Activated naive CD4-positive, alpha-beta T cell treated with anti-CD3 and anti-CD28 coated beads, Interleukin-2, amount 10 ng/mL, durations not matched to agents 7 days and 5 days (primary cell): ENCODE results near the gene TPCN1.
"Not testable (repeated sequence)": the region's sequence is repeated elsewhere in the genome, so short reads cannot be mapped to it uniquely, and the experiment has no call there.

Experiments used
- CTCF ChIA-PET: fragments of 350-600 bp; sonication (Branson Sonifier 250); formaldehyde crosslinking; loops from one replicate; lab custom pipeline; 2021; ENCODE audit warnings: antibody characterized with exemption; lab: Charles Lee
- DNase-seq: peaks from one replicate; pipeline ENCODE4 v3.0.0-alpha.2; 2020
- H3K27ac Mint-ChIP-seq: one replicate; pipeline ENCODE4 v1.8.0; 2021; ENCODE audit warnings: mild to moderate bottlenecking, moderate library complexity, mixed read lengths
- H3K27me3 Mint-ChIP-seq: one replicate; pipeline ENCODE4 v1.8.0; 2021; ENCODE audit warnings: mild to moderate bottlenecking, mixed read lengths
- H3K36me3 Mint-ChIP-seq: one replicate; pipeline ENCODE4 v1.8.0; 2021; ENCODE audit warnings: mixed read lengths
- H3K4me1 Mint-ChIP-seq: one replicate; pipeline ENCODE4 v1.8.0; 2021; ENCODE audit warnings: mixed read lengths
- H3K4me3 Mint-ChIP-seq: one replicate; pipeline ENCODE4 v1.8.0; 2021; ENCODE audit warnings: mild to moderate bottlenecking, moderate library complexity, mixed read lengths
- H3K9me3 Mint-ChIP-seq: one replicate; pipeline ENCODE4 v1.8.0; 2021; ENCODE audit warnings: mixed read lengths

TPCN1 gene

GRCh38 chr12:113202300-113203075 is 18.8 kb upstream of the TPCN1 start:
- DNase-seq: no peak
- no peaks in the 10 kb centered on the region for H3K27me3 Mint-ChIP-seq
- H3K4me3 Mint-ChIP-seq: no peak overlapping the region
- CTCF ChIA-PET: interaction anchor here (1.3 kb wide), 1 partner anchor 223 kb away, joined by 4 read pairs; no protein-coding TSS in a partner anchor
- no peaks in the 10 kb centered on the region for H3K36me3 Mint-ChIP-seq
- peaks cover 22% of the 10 kb centered on the region for H3K4me1 Mint-ChIP-seq
- no peak overlapping the region for H3K27ac Mint-ChIP-seq
- no peaks in the 10 kb centered on the region for H3K9me3 Mint-ChIP-seq

- H3K9me3 Mint-ChIP-seq: no peaks in the 10 kb centered on the region
- CTCF ChIA-PET: no interaction called here
- no peaks in the 10 kb centered on the region for H3K36me3 Mint-ChIP-seq
- no peak for DNase-seq
- no peak overlapping the region for H3K27ac Mint-ChIP-seq
- H3K27me3 Mint-ChIP-seq: no peaks in the 10 kb centered on the region
- H3K4me1 Mint-ChIP-seq: peaks cover 35% of the 10 kb centered on the region
- no peak overlapping the region for H3K4me3 Mint-ChIP-seq
Observed at GRCh38 chr12:113203852-113204760, 17.2 kb upstream of the TPCN1 start.

GRCh38 chr12:113204804-113205203 is 16.5 kb upstream of the TPCN1 start:
- Mint-ChIP-seq H3K36me3 (no peaks in the 10 kb centered on the region), H3K27ac (no peak overlapping the region), H3K9me3 (no peaks in the 10 kb centered on the region), H3K4me1 (peaks cover 42% of the 10 kb centered on the region), H3K27me3 (no peaks in the 10 kb centered on the region), H3K4me3 (no peak overlapping the region)
- no peak for DNase-seq
- CTCF ChIA-PET: interaction anchor here (0.6 kb wide), 1 partner anchor 158 kb away, joined by 3 read pairs; no protein-coding TSS in a partner anchor

- not testable (repeated sequence) for H3K36me3 Mint-ChIP-seq, H3K27ac Mint-ChIP-seq, H3K27me3 Mint-ChIP-seq, H3K4me3 Mint-ChIP-seq, H3K9me3 Mint-ChIP-seq, DNase-seq
- H3K4me1 Mint-ChIP-seq: peaks cover 61% of the 10 kb centered on the region
- CTCF ChIA-PET: interaction anchor here (0.6 to 1.4 kb wide), 4 partner anchors 9 to 65 kb away, joined by 3 to 11 read pairs (median 6); no protein-coding TSS in a partner anchor
Observed at GRCh38 chr12:113206802-113207201, 14.5 kb upstream of the TPCN1 start.

- Mint-ChIP-seq H3K4me1 (peaks cover 63% of the 10 kb centered on the region), H3K27ac (peak overlapping the region; percentile 92), H3K36me3 (peaks cover 2% of the 10 kb centered on the region), H3K9me3 (no peaks in the 10 kb centered on the region), H3K27me3 (no peaks in the 10 kb centered on the region), H3K4me3 (no peak overlapping the region)
- CTCF ChIA-PET: interaction anchor here (0.6 to 2.2 kb wide), 7 partner anchors 10 to 218 kb away, joined by 3 to 11 read pairs (median 5); no protein-coding TSS in a partner anchor
- peak; percentile 45 for DNase-seq
Observed at GRCh38 chr12:113207613-113208040, 13.6 kb upstream of the TPCN1 start.

GRCh38 chr12:113208041-113208934 is 13.0 kb upstream of the TPCN1 start:
- Mint-ChIP-seq H3K4me1 (peaks cover 59% of the 10 kb centered on the region), H3K27ac (peak overlapping the region; percentile 92), H3K36me3 (peaks cover 2% of the 10 kb centered on the region), H3K4me3 (peak overlapping the region; percentile 40), H3K9me3 (no peaks in the 10 kb centered on the region), H3K27me3 (no peaks in the 10 kb centered on the region)
- CTCF ChIA-PET: interaction anchor here (0.9 to 2.2 kb wide), 6 partner anchors 11 to 217 kb away, joined by 3 to 11 read pairs (median 5); no protein-coding TSS in a partner anchor
- DNase-seq: peak; percentile 78

GRCh38 chr12:113211160-113211559 is 10.1 kb upstream of the TPCN1 start:
- Mint-ChIP-seq H3K4me1 (peaks cover 73% of the 10 kb centered on the region), H3K4me3 (no peak overlapping the region), H3K36me3 (peaks cover 2% of the 10 kb centered on the region), H3K27ac (peak overlapping the region; percentile 66), H3K27me3 (no peaks in the 10 kb centered on the region), H3K9me3 (no peaks in the 10 kb centered on the region)
- no peak for DNase-seq
- CTCF ChIA-PET: interaction anchor here (0.5 to 1.5 kb wide), 2 partner anchors 14 to 37 kb away, joined by 3 to 4 read pairs; no protein-coding TSS in a partner anchor

GRCh38 chr12:113214895-113215400 is 6.3 kb upstream of the TPCN1 start:
- Mint-ChIP-seq H3K27ac (no peak overlapping the region), H3K27me3 (no peaks in the 10 kb centered on the region), H3K4me3 (no peak overlapping the region), H3K9me3 (no peaks in the 10 kb centered on the region), H3K36me3 (peaks cover 2% of the 10 kb centered on the region), H3K4me1 (peaks cover 50% of the 10 kb centered on the region)
- peak; percentile 35 for DNase-seq
- CTCF ChIA-PET: no interaction called here

GRCh38 chr12:113216027-113216426 is 5.2 kb upstream of the TPCN1 start:
- Mint-ChIP-seq H3K9me3 (no peaks in the 10 kb centered on the region), H3K4me3 (no peak overlapping the region), H3K27ac (peak overlapping the region; percentile 9)

GRCh38 chr12:113220593-113221180 is 577 bp upstream of the TPCN1 start:
- H3K27ac Mint-ChIP-seq: peak overlapping the region; percentile 84
- H3K4me3 Mint-ChIP-seq: peak overlapping the region; percentile 86
- H3K36me3 Mint-ChIP-seq: no peaks in the 10 kb centered on the region
- no peak for DNase-seq
- no peaks in the 10 kb centered on the region for H3K27me3 Mint-ChIP-seq
- H3K4me1 Mint-ChIP-seq: peaks cover 48% of the 10 kb centered on the region
- no peaks in the 10 kb centered on the region for H3K9me3 Mint-ChIP-seq
- CTCF ChIA-PET: interaction anchor here (1.0 to 4.0 kb wide), 3 partner anchors 9 to 205 kb away, joined by 3 to 20 read pairs (median 4); no protein-coding TSS in a partner anchor

More at GRCh38 chr12:113216027-113216426, 5.2 kb upstream of the TPCN1 start:
- Mint-ChIP-seq H3K36me3 (no peaks in the 10 kb centered on the region), H3K4me1 (peaks cover 47% of the 10 kb centered on the region), H3K27me3 (no peaks in the 10 kb centered on the region)
- no peak for DNase-seq
- CTCF ChIA-PET: no interaction called here

- Mint-ChIP-seq H3K27me3 (no peaks in the 10 kb centered on the region), H3K4me3 (peak overlapping the region; percentile 86), H3K36me3 (peaks cover under 1% of the 10 kb centered on the region), H3K27ac (peak overlapping the region; percentile 89), H3K4me1 (peaks cover 38% of the 10 kb centered on the region), H3K9me3 (no peaks in the 10 kb centered on the region)
- CTCF ChIA-PET: interaction anchor here (1.2 to 4.0 kb wide), 3 partner anchors 11 to 203 kb away, joined by 4 to 20 read pairs (median 4); no protein-coding TSS in a partner anchor
- no peak for DNase-seq
Observed at GRCh38 chr12:113221997-113222729, 899 bp downstream of the TPCN1 start.
